Loucy (cell line): ENCODE data around the gene PIK3CD.

Source experiments
- EZH2phosphoT487 ChIP-seq: fragments of 200-600 bp; IDR thresholded peaks from 2 replicates; pipeline ENCODE4 v1.6.1; 2018; ENCODE audit warnings: antibody characterized with exemption, mild to moderate bottlenecking, moderate library complexity, borderline replicate concordance
- TF ChIP-seq, protein P1 (sequence below): fragments of 200-600 bp; sonication (generic); conservative IDR thresholded peaks from 2 replicates; pipeline ENCODE4 v1.5.1; 2014; ENCODE audit warnings: mild to moderate bottlenecking, antibody characterized with exemption, low read length

DNA sequence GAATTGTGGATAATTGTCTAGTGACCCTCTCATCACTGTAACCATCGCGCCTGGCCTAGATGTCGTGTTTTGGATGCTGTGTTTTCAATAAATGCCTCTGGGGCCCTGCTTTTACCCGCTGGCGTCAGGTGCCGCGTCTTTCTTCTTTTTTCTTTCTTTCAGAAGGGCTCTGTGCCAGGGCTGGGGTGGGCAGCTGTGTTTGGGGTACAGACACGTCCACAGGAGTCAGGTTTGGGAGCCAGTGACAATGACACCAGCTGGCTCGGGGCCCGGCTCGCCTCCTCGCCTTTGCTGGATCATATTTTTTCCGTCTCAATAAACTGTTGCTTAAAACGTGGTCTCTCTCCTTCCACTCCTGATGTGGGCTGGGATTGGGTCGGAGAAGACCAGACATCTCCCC lies 46.7 kb upstream of the PIK3CD start:
- TF ChIP-seq, protein P1, sequence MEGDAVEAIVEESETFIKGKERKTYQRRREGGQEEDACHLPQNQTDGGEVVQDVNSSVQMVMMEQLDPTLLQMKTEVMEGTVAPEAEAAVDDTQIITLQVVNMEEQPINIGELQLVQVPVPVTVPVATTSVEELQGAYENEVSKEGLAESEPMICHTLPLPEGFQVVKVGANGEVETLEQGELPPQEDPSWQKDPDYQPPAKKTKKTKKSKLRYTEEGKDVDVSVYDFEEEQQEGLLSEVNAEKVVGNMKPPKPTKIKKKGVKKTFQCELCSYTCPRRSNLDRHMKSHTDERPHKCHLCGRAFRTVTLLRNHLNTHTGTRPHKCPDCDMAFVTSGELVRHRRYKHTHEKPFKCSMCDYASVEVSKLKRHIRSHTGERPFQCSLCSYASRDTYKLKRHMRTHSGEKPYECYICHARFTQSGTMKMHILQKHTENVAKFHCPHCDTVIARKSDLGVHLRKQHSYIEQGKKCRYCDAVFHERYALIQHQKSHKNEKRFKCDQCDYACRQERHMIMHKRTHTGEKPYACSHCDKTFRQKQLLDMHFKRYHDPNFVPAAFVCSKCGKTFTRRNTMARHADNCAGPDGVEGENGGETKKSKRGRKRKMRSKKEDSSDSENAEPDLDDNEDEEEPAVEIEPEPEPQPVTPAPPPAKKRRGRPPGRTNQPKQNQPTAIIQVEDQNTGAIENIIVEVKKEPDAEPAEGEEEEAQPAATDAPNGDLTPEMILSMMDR, result no peak
- no peak for TF ChIP-seq EZH2phosphoT487
